GM19025 (cell line): ENCODE data around the gene LIN7B.
"Not testable (repeated sequence)": the region's sequence is repeated elsewhere in the genome, so short reads cannot be mapped to it uniquely, and the experiment has no call there.

ENCODE experiments used
- ATAC-seq: cut with Tn5 transposase; IDR thresholded peaks from one replicate; pipeline ENCODE4 v1.9.1; 2021; ENCODE audit warnings: mild to moderate bottlenecking, low read depth, moderate library complexity; ENCODE audit not compliant: unreplicated experiment

Gene LIN7B, protein sequence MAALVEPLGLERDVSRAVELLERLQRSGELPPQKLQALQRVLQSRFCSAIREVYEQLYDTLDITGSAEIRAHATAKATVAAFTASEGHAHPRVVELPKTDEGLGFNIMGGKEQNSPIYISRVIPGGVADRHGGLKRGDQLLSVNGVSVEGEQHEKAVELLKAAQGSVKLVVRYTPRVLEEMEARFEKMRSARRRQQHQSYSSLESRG

DNA sequence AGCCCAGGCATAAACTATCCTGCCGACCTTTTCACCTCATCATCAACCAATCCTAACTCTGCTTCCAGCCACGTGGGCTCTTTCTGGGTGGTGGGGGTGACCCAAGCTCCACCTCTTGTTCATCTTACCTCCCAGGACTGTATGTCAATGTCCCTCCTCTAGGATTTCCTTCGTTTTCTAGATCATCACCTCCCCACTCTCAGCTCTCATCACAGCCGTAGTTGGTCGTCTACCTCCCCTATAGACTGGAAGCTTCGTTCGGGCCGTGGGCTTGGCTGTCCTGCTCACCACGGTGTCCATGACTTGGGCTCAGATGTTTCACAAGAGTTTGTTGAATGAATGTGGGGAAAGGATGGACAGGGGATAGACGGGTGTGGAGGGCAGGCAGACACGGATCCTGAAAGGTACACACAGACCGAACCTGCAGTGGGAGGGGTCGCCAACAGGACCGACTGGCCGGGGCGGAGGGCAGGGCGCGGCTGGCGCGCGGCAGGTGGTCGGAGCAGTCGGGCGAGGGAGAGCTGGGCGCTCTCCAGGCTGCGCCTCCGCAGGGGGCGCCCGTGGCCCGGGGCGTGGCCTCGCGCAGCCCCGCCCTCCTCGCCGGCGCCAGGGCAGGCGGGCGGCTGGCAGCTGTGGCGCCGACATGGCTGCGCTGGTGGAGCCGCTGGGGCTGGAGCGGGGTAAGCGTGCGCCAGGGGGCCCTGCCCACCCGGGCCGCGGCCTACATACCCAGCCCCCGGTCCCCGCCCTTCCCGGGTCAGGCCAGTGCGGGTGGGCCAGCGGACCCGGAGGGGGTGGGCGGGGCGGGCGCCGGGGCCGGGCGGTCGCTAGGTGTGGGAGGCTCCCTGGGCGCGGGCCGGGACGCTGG is at the start of gene LIN7B:
LIN7B (plus strand) TSS at position 609 of the 868 bp plus-strand sequence; CDS start at position 644, 35 bp downstream.
- ATAC-seq, result peak; percentile 52

DNA sequence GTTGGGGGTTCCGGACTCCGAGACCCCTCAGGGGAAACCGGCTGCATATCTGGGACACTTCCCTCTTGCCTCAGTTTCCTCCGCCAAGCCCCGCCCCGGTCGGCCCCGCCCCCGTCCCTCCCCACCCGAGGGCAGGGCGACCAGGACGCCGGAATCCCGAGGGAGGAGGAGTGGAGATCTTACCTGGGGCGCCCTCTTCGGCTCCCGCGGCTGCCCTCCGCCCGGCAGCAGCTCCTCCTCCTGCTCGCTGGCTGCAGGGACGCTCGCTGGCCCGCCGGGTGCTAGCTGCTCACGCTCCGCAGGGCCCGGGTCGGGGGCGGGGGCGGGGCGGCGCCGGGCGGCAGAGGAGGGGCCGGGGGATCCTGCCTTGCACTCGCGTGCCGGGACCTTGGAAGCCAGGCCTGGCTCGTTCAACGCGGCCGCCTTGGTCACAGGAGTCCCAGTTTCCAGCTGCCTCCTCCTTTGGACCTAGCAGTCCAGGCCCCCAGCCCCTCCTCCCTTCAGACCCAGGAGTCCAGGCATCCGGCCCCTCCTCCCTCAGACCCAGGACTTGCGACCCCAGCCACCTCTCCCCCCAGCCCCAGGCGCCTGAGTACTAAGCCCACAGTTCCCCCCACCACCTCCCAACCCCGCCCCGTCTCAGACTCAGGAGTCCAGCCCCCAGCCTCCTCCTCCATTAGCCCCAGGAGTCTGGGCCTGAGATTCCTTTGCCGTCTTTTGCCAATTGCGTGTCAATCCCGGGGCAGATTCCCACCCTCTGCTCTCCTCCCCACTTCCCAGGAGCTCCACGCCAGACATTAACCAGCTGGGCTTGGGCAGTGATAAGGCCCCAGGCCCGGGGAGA is 49.2 kb upstream of the LIN7B start, which contains the start of gene NTF4:
NTF4 (minus strand) TSS at position 51 of the 844 bp plus-strand sequence. CDS start 2,821 bp downstream, outside the sequence.
- no peak for ATAC-seq

DNA sequence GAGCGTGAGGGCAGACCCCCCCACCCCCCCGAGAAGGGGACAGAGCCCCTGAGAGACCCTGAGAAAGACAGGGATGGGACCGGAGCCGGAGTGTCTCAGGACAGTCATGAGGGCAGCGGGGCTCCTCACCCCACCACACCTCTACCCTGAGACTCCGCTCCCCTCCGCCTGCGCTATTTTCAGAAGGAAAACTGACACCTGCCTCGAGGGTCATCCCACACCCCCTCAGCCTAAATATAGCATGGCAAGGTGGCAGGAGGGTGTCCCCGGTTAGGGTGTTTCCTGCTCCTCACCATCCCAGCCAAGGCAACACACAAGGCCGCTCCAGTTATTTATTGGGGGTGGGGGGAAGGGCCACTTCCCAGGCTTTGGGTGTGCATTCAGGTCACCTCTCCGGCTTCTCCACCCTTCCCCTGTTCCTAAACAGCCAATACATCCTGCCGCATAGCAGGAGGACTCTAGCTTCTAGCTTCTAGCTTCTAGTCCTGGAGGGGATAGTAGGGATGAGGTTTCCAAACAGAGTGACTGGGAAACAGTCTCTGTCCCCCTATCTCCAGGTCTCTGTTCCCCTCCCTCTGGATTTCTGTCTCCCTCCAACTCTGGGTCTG is 48.2 kb upstream of the LIN7B start:
- no peak for ATAC-seq

DNA sequence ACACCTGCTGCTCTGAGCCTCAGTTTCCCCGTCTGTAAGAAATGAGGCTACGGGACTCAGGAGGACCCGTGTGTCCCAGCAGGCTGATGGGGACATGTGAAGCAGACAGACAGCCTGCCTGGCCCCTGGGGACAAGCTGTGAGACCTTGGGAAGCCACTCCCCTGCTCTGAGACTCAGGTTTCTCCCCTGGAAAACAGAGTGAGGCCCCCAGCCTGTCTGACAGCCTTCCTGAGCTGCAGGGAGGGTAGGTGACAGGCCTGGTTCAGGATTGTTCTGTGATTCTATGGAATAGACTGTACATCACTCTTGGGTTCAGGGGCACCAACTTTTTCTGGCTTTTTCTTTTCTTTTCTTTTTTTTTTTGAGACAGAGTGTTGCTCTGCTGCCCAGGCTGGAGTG is 46.6 kb upstream of the LIN7B start:
- no peak for ATAC-seq

DNA sequence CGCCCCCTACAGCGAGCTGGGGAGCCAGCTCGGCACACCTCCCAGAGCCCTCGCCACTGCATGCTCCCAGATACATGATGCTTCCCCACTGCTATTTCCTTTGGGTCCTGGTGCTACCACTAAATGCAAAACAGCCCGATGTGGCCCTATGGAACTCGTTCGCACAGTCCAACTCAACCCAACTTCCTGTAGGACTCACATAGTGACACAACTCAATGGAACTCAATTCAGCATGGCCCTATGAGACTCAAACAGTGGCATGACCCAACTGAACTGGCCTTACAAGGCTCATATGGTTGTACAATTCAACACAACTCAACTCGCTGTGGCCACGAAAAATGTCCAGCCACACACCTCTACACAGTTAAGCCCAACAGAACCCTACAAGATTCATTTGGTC is 45.1 kb upstream of the LIN7B start:
- ATAC-seq, result no peak

DNA sequence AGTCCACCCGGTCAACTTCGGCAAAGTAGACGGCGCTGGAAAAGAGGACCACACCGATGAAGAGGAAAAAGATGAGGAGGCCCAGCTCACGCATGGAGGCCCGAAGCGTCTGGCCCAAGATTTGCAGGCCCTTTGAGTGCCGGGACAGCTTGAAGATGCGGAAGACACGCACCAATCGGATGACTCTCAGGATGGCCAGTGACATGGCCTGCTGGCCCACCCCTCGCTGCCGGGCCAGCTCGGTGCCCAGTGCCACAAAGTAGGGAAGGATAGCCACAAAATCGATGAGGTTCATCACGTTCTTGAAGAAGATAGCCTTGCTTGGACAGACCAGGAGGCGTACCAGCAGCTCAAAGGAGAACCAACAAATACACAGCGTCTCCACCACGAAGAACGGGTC is 43.8 kb upstream of the LIN7B start:
- ATAC-seq, result no peak

DNA sequence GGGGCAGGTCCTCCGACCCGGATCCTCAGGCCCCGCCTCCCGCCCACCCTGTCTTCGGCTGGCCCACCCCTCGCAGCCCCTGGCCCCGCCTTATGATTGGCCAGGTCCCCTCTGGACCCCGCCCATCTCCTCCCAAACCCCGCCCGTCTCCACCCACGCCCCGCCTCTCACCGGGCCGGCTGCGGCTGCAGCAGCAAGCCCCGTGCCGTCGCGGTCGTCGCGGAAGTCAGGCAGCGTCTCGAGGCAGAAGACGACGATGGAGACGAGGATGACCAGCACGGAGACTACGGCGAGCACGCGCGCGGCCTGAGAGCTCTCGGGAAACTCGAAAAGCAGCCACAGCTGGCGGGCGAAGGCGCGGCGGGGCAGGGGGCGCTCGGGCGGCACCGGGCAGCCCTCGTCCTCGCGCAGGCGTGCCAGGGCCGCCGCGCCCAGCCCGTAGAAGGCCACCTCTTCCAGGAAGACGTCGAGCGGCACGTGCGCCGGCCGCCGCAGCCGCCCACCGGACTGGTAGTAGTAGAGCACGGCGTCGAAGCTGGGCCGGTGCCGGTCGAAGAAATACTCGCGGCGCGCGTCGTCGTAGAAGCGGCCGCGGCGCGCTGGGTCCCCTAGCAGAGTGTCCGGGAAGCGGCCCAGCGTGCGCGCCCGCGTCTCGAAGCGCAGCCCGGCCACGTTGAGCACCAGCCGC is 42.2 kb upstream of the LIN7B start:
- no peak for ATAC-seq

DNA sequence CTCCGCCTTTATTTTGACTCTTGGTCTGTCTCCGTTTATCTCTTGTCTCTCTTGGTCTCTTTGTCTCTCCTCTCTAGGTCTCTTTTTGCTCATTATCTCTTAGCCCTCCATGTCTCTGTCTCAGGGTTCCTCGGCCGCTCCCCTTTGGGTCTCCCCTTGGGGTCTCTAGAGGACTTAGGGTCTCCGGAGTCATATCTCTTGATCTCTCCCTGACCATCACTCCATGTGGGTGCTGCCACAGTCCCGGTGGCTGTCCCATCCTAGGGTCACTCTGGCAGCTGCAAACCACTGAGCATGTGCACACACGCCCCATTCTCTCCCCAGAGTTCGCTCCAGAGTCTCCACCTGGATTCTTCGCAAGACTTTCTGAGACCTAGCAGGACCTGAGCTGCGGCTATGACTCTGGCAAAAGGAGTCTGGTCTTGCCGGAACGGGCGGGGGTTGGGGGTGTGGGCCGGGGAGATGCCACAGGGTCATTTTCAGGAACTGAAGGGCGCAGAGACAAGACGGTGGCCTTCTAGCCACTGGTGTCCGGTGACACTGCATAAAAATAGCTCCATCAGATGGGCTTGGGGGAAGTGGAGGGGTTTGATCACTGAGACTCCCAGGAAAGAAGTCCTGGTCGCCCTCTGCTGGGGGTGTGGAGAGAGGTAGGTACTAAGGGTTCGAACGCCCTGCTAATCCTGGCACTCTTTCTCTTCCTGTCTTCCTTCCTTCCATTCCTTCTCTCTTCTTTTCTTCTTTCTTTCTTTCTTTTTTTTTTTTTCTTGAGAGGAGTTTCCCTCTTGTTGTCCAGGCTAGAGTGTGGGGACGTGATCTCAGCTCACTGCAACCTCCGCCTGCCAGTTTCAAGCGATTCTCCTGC is 40.4 kb upstream of the LIN7B start:
- no peak for ATAC-seq

DNA sequence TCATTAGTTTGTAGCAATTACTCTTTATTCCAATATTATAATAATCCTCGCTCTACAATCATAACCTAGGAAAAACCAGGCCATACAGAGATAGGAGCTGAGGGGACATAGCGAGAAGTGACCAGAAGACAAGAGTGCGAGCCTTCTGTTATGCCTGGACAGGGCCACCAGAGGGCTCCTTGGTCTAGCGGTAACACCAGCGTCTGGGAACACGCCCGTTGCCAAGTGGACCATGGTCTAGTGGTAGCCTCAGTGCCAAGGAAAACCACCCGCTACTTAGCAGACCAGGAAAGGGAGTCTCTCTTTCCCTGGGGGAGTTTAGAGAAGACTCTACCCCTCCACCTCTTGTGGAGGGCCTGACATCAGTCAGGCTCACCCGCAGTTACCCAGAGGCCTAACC is 39.3 kb upstream of the LIN7B start:
- ATAC-seq, result not testable (repeated sequence)

DNA sequence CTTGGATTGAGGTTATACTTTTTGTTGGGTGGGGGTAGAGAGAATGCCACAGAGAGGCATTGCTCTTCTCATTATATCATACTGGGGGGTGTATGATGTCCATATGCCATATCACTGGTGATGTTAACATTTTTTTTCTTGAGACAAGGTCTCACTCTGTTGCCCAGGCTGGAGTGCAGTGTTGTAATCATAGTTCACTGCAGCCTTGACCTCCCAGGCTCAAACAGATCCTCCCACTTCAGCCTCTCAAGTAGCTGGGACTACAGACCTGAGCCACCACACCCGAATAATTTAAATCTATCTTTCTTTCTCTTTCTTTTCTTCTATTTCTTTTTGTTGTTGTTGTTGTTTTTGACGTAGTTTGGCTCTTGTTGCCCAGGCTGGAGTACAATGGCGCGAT is 33.8 kb upstream of the LIN7B start:
- no peak for ATAC-seq

DNA sequence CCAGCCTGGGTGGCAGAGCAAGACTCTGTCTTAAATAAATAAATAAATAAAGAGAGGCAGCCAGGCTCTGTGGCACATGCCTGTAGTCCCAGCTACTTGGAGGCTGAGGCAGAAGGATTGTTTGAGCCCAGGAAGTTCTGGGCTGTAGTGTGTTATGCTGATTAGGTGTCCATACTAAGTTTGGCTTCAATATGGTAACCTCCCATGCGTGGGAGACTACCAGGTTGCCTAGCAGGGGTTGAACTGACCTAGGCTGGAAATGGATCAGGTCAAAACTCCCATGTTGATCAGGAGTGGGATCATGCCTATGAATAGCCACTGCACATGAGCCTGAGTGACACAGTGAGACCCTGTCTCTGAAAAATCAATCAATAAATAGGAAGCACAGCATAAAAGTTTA is 32.9 kb upstream of the LIN7B start:
- no peak for ATAC-seq

DNA sequence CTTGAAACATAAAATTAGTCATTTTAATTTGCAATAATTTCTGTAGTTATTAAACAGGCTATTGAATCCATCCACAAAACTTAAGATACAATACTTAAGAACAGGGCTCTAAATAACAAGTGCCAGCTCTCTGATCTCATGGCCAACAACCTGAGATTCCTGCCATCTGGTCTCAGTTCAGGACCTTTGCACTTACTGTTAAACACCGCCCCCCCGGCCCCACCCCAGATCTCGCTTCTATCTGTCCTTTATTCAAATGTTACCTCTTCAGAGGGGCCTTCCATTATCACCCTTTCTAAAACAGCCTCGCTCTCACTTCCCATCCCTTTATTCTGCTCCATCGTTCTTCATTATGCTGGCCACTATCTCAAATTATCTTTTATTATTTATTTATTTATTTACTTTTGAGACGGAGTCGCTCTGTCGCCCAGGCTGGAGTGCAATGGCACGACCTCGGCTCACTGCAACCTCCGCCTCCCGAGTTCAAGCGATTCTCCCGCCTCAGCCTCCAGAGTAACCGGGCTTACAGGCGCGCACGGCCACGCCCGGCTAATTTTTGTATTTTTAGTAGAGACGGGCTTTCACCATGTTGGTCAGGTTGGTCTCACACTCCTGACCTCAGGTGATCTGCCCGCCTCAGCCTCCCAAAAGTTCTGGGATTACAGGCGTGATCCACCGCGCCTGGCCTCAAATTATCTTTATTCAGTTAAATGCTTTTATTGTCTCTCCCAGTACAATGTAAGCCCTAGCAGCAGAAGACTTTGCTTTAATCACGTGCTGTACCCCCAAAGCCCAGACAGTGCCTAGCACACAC is 29.8 kb upstream of the LIN7B start:
- ATAC-seq, result no peak

DNA sequence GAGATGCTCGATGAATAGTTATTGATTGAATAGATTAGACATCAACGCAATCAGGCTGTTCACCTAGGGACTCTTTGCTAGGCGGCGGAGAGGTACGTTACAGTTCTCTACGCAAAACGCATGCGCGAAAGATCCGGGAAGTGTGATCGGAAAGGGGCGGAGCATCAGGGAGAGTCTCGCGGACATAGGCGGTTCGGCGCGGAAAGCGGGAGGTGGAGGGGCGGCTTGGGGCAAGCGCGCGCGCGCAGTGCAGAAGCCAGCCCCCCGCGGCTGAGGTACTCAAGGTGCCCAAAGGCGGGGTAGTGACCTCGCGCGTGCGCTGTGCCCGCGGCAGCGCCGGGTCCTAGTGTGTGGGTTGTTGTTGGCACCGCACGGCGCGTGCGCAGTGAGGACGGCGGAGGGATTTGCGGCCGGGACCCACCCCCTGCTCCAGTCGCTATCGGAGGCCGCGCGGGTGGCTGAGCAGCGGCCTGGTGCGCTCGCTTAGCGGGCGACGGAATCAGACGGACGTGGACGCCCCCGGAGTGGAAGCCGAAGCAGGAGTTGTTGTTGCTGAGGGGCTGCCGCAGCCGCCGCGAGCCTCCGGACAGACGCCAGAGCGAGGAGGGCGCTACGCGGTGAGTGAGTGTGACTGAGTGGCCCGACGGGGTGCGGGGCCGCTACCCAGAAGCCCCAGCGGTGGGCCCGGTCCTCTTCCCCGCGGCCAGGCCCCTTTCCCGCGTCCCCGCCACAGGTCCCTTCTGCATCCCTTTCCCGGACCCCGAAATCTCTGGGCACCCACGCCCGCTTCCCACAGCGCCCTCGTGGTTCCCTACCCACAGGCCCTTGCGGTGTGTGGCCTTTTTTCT is 28.9 kb upstream of the LIN7B start, which contains the start of gene SNRNP70:
SNRNP70 (plus strand) TSS at position 432 of the 848 bp plus-strand sequence. CDS start 964 bp downstream, outside the sequence.
- ATAC-seq, result peak; percentile 81

DNA sequence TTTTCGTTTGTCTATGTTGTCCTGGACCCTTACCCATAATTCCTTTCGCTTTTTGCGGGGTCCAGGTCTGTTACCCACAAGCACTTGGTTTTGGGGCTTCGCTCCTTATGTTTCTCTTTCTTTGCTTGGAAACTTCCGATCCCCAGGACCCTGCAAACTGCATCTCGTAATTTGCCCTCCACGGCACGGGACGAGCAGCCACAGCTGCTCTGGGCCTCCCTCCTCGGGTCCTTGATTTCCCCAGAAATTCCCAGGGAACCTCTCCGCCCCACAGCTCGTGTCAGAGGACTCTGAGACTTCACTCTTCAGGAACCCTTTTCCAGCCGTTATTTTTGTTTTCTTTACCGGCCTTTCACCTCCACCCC is 28.3 kb upstream of the LIN7B start:
- no peak for ATAC-seq

DNA sequence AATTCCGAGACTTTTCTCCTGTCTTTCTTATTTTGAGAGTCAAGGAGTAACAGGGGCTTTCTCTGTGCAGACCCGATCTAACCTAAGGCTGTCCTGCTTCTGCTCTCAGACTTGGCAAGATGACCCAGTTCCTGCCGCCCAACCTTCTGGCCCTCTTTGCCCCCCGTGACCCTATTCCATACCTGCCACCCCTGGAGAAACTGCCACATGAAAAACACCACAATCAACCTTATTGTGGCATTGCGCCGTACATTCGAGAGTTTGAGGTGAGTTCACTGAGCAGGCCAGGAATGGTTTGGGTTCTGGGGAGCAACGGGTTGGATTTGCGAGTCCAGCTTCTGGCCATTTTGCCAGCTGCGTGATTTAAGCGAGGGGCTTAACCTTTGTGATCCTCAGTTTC is 27.9 kb upstream of the LIN7B start:
- ATAC-seq, result no peak

DNA sequence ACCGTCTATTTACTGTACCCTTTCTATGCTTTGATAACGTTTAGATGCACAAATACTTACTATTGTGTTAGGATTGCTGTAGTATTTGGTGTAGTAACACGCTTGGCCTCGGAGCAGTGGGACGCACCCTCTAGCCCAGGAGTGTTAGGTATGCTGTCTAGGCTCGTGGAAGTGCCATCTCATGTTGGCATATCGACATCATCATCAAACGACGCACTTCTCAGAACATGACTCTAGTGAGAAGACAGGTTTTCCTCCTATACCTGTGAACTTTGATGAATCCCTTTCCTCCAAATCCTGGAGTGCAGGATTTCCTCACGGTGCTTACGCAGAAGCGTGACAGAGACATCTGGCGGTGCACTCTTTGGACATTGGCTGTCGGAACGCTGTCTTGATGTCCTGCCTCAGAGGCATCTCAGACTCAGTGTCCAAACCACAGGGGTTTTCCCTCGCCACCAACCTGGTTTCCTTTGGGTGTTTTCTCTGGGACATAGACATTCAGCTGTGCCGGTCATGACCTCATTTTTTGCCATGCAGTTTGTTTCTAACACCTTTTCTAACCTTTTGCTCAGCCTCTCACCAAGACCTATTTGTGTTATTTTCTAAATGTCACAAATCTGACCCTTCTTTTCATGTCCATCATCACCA is 22.7 kb upstream of the LIN7B start:
- ATAC-seq, result no peak

DNA sequence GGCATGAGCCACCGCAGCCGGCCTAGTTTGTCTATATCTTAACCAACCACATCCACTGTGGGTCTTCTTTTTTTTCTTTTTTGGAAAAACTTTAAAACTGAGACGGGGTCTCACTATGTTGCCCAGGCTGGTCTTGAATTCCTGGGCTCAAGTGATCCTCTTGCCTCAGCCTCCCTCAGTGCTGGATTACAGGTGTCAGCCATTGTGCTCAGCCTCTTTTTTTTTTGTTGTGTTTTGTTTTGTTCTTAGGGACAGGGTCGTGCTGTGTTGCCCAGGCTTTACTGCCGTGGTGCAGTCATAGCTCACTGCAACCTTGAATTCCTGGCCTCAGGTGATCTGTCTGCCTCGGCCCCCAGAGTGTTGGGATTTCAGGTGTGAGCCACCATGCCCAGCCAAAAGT is 21.5 kb upstream of the LIN7B start:
- ATAC-seq, result no peak
